Osteocyte (in vitro differentiated cells): ENCODE results near the gene SERINC5. TPM values are rescaled to one million over a fixed set of nuclear protein-coding genes. Genes with fewer than 3 reads are reported as not detected.

ENCODE experiments used
- DNase-seq: peaks from one replicate; pipeline ENCODE4 v3.0.0; 2021; ENCODE audit warnings: mixed read lengths; ENCODE audit not compliant: unreplicated experiment; ENCODE audit errors: extremely low spot score
- H3K27ac Mint-ChIP-seq: one replicate; pipeline ENCODE4 v1.8.0; 2021; ENCODE audit warnings: mild to moderate bottlenecking, mixed read lengths; ENCODE audit not compliant: unreplicated experiment
- H3K27me3 Mint-ChIP-seq: one replicate; pipeline ENCODE4 v1.8.0; 2021; ENCODE audit warnings: mixed read lengths; ENCODE audit not compliant: unreplicated experiment
- H3K36me3 Mint-ChIP-seq: one replicate; pipeline ENCODE4 v1.8.0; 2021; ENCODE audit warnings: mixed read lengths; ENCODE audit not compliant: unreplicated experiment
- H3K4me1 Mint-ChIP-seq: one replicate; pipeline ENCODE4 v1.8.0; 2021; ENCODE audit warnings: mixed read lengths; ENCODE audit not compliant: unreplicated experiment
- H3K4me3 Mint-ChIP-seq: one replicate; pipeline ENCODE4 v1.8.0; 2021; ENCODE audit warnings: mild to moderate bottlenecking, moderate library complexity, mixed read lengths; ENCODE audit not compliant: unreplicated experiment
- H3K9me3 Mint-ChIP-seq: one replicate; pipeline ENCODE4 v1.8.0; 2021; ENCODE audit warnings: mixed read lengths; ENCODE audit not compliant: unreplicated experiment
- CTCF ChIP-seq: fragments of 200-600 bp; sonication (generic); IDR thresholded peaks from 2 replicates; pipeline ENCODE4 v1.5.0; 2021; ENCODE audit warnings: antibody characterized with exemption, mild to moderate bottlenecking, moderate library complexity
- total RNA-seq: library from RNA; stranded (reverse); gene quantifications from 2 replicates; pipeline ENCODE4 v1.2.1, GENCODE V29; 2021

The SERINC5 gene
- total RNA-seq, 1 donor from 2014 or later = 43.2 TPM

- Mint-ChIP-seq H3K4me3 (no peak overlapping the region), H3K4me1 (peaks cover 10% of the 10 kb centered on the region)
These were observed 42.4 kb downstream of the SERINC5 start for GRCh38 chr5:80213466-80213865.

GRCh38 chr5:80212171-80212667, 43.6 kb downstream of the SERINC5 start:
- H3K27ac Mint-ChIP-seq = no peak overlapping the region
- no peak for TF ChIP-seq CTCF

More at GRCh38 chr5:80213466-80213865, 42.4 kb downstream of the SERINC5 start:
- TF ChIP-seq CTCF = no peak
- Mint-ChIP-seq H3K27me3 (no peaks in the 10 kb centered on the region), H3K27ac (no peak overlapping the region), H3K9me3 (no peaks in the 10 kb centered on the region), H3K36me3 (peaks cover 3% of the 10 kb centered on the region)
- DNase-seq = no peak

GRCh38 chr5:80211327-80211726, 44.5 kb downstream of the SERINC5 start:
- no peak for TF ChIP-seq CTCF
- H3K27me3 Mint-ChIP-seq = no peaks in the 10 kb centered on the region
- H3K9me3 Mint-ChIP-seq = no peaks in the 10 kb centered on the region
- peaks cover 3% of the 10 kb centered on the region for H3K36me3 Mint-ChIP-seq
- no peak overlapping the region for H3K27ac Mint-ChIP-seq
- H3K4me3 Mint-ChIP-seq = no peak overlapping the region
- DNase-seq = no peak
- peaks cover 10% of the 10 kb centered on the region for H3K4me1 Mint-ChIP-seq

More at GRCh38 chr5:80212171-80212667, 43.6 kb downstream of the SERINC5 start:
- Mint-ChIP-seq H3K9me3 (no peaks in the 10 kb centered on the region), H3K27me3 (no peaks in the 10 kb centered on the region), H3K36me3 (peaks cover 3% of the 10 kb centered on the region), H3K4me1 (peaks cover 10% of the 10 kb centered on the region), H3K4me3 (no peak overlapping the region)
- no peak for DNase-seq

- DNase-seq = no peak
- no peak overlapping the region for H3K4me3 Mint-ChIP-seq
- H3K9me3 Mint-ChIP-seq = no peaks in the 10 kb centered on the region
- no peak for TF ChIP-seq CTCF
- no peaks in the 10 kb centered on the region for H3K27me3 Mint-ChIP-seq
- H3K4me1 Mint-ChIP-seq = peaks cover 10% of the 10 kb centered on the region
- no peak overlapping the region for H3K27ac Mint-ChIP-seq
- peaks cover 3% of the 10 kb centered on the region for H3K36me3 Mint-ChIP-seq
These were observed 45.8 kb downstream of the SERINC5 start for GRCh38 chr5:80210014-80210413.

GRCh38 chr5:80208381-80208780, 47.5 kb downstream of the SERINC5 start:
- no peak for TF ChIP-seq CTCF
- no peak for DNase-seq
- H3K36me3 Mint-ChIP-seq = peaks cover 3% of the 10 kb centered on the region
- no peaks in the 10 kb centered on the region for H3K9me3 Mint-ChIP-seq
- H3K27ac Mint-ChIP-seq = no peak overlapping the region
- no peaks in the 10 kb centered on the region for H3K27me3 Mint-ChIP-seq
- H3K4me1 Mint-ChIP-seq = peaks cover 2% of the 10 kb centered on the region
- no peak overlapping the region for H3K4me3 Mint-ChIP-seq
